H9 (cell line): Measurements from ENCODE around the gene RSPRY1. TPM values are rescaled to one million over a fixed set of nuclear protein-coding genes. Genes with fewer than 3 reads are reported as not detected.

Source experiments
- DNase-seq: peaks from one replicate; pipeline ENCODE4 v3.0.0-alpha.2; 2017
- H2AFZ ChIP-seq: one replicate; pipeline ENCODE4 v1.6.1; 2013; ENCODE audit warnings: mild to moderate bottlenecking, low read length, control low read depth, moderate library complexity
- H2AK5ac ChIP-seq: 2 replicates; pipeline ENCODE4 v1.6.1; 2013; ENCODE audit warnings: low read length, control low read depth, mixed read lengths; ENCODE audit not compliant: insufficient read length
- H2BK120ac ChIP-seq: one replicate; pipeline ENCODE4 v1.6.1; 2013; ENCODE audit warnings: low read depth, mild to moderate bottlenecking, low read length, control low read depth, inconsistent platforms; ENCODE audit not compliant: poor library complexity, severe bottlenecking
- H2BK12ac ChIP-seq: 2 replicates; pipeline ENCODE4 v1.6.1; 2013; ENCODE audit warnings: low read length, control low read depth, mixed read lengths, low read depth; ENCODE audit not compliant: insufficient read length
- H2BK15ac ChIP-seq: 2 replicates; pipeline ENCODE4 v1.6.1; 2013; ENCODE audit warnings: low read depth, low read length, control low read depth
- H2BK20ac ChIP-seq: one replicate; pipeline ENCODE4 v1.6.1; 2013; ENCODE audit warnings: low read depth, mild to moderate bottlenecking, low read length, control low read depth, inconsistent platforms; ENCODE audit not compliant: poor library complexity, severe bottlenecking
- H2BK5ac ChIP-seq: 2 replicates; pipeline ENCODE4 v1.6.1; 2013; ENCODE audit warnings: low read length, control low read depth, mixed read lengths; ENCODE audit not compliant: insufficient read length
- H3K14ac ChIP-seq: 2 replicates; pipeline ENCODE4 v1.6.1; 2013; ENCODE audit warnings: low read length, control low read depth; ENCODE audit not compliant: insufficient read depth
- H3K18ac ChIP-seq: 2 replicates; pipeline ENCODE4 v1.6.1; 2013; ENCODE audit warnings: low read depth, mild to moderate bottlenecking, mixed read lengths, low read length, control low read depth; ENCODE audit not compliant: insufficient read length
- H3K23ac ChIP-seq: 2 replicates; pipeline ENCODE4 v1.6.1; 2013; ENCODE audit warnings: low read length, control low read depth, mixed read lengths, low read depth; ENCODE audit not compliant: insufficient read length
- H3K23me2 ChIP-seq: 2 replicates; pipeline ENCODE4 v1.6.1; 2013; ENCODE audit warnings: low read depth, mild to moderate bottlenecking, mixed read lengths, low read length, control low read depth; ENCODE audit not compliant: insufficient read length, poor library complexity, severe bottlenecking
- H3K27ac ChIP-seq: 2 replicates; pipeline ENCODE4 v1.5.1; 2013; ENCODE audit warnings: low read length, control low read depth, mixed read lengths, low read depth; ENCODE audit not compliant: insufficient read length
- H3K27me3 ChIP-seq: 2 replicates; pipeline ENCODE4 v1.6.1; 2013; ENCODE audit warnings: low read length, control low read depth, inconsistent platforms; ENCODE audit not compliant: insufficient read depth
- H3K4ac ChIP-seq: 2 replicates; pipeline ENCODE4 v1.6.1; 2013; ENCODE audit warnings: low read depth, mild to moderate bottlenecking, control low read depth, inconsistent platforms, low read length, moderate library complexity
- H3K4me1 ChIP-seq: 2 replicates; pipeline ENCODE4 v1.6.1; 2013; ENCODE audit warnings: low read length, control low read depth, inconsistent platforms; ENCODE audit not compliant: insufficient read depth
- H3K4me2 ChIP-seq: 2 replicates; pipeline ENCODE4 v1.6.1; 2013; ENCODE audit warnings: low read length, control low read depth, mixed read lengths; ENCODE audit not compliant: insufficient read length, insufficient read depth
- H3K56ac ChIP-seq: 2 replicates; pipeline ENCODE4 v1.6.1; 2013; ENCODE audit warnings: low read depth, mild to moderate bottlenecking, mixed read lengths, low read length, control low read depth; ENCODE audit not compliant: insufficient read length
- H3K79me1 ChIP-seq: 2 replicates; pipeline ENCODE4 v1.6.1; 2013; ENCODE audit warnings: low read depth, mild to moderate bottlenecking, moderate library complexity, low read length, control low read depth, inconsistent platforms; ENCODE audit not compliant: insufficient read depth, poor library complexity, severe bottlenecking
- H3K79me2 ChIP-seq: 2 replicates; pipeline ENCODE4 v1.6.1; 2013; ENCODE audit warnings: low read length, control low read depth, inconsistent platforms; ENCODE audit not compliant: insufficient read depth
- H3K9ac ChIP-seq: 2 replicates; pipeline ENCODE4 v1.6.1; 2013; ENCODE audit warnings: low read length, control low read depth, mixed read lengths; ENCODE audit not compliant: insufficient read length; ENCODE audit errors: extremely low read depth
- H3K9me3 ChIP-seq: one replicate; pipeline ENCODE4 v1.6.1; 2013; ENCODE audit warnings: low read depth, low read length, inconsistent platforms; ENCODE audit not compliant: control insufficient read depth
- H3T11ph ChIP-seq: one replicate; pipeline ENCODE4 v1.6.1; 2013; ENCODE audit warnings: mild to moderate bottlenecking, low read length, control low read depth, inconsistent platforms
- H4K20me1 ChIP-seq: one replicate; pipeline ENCODE4 v1.6.1; 2013; ENCODE audit not compliant: control insufficient read depth, insufficient read length, insufficient read depth
- H4K5ac ChIP-seq: 2 replicates; pipeline ENCODE4 v1.6.1; 2013; ENCODE audit warnings: low read depth, mild to moderate bottlenecking, mixed read lengths, low read length, control low read depth; ENCODE audit not compliant: insufficient read length
- H4K8ac ChIP-seq: replicated peaks from 2 replicates; pipeline ENCODE4 v1.6.1; 2013; ENCODE audit warnings: low read length, control low read depth, mixed read lengths, low read depth; ENCODE audit not compliant: insufficient read length
- H4K91ac ChIP-seq: 2 replicates; pipeline ENCODE4 v1.6.1; 2013; ENCODE audit warnings: low read depth, mild to moderate bottlenecking, moderate library complexity, mixed read lengths, low read length, control low read depth; ENCODE audit not compliant: insufficient read length
- H3K27ac Mint-ChIP-seq, 3 experiments: 2 replicates in 2 of 3; 3 replicates in 1 of 3; pipeline ENCODE4 v1.8.0; 2020 to 2021; ENCODE audit warnings: mixed read lengths in 3 of 3, mild to moderate bottlenecking in 1 of 3, moderate library complexity in 1 of 3
- H3K27me3 Mint-ChIP-seq: 2 replicates; pipeline ENCODE4 v1.8.0; 2021; ENCODE audit warnings: low read depth, mild to moderate bottlenecking, moderate library complexity, mixed read lengths
- H3K36me3 Mint-ChIP-seq, 3 experiments: 2 replicates in 2 of 3; 3 replicates in 1 of 3; pipeline ENCODE4 v1.8.0; 2020 to 2021; ENCODE audit warnings: low read depth in 3 of 3, mixed read lengths in 3 of 3; ENCODE audit not compliant: insufficient read depth in 1 of 3
- H3K4me1 Mint-ChIP-seq, 2 experiments: 2 replicates each; pipeline ENCODE4 v1.8.0; 2020; ENCODE audit warnings: mixed read lengths in 2 of 2
- H3K4me3 Mint-ChIP-seq, 2 experiments: 2 replicates in 1 of 2; 3 replicates in 1 of 2; pipeline ENCODE4 v1.8.0; 2020 to 2021; ENCODE audit warnings: mild to moderate bottlenecking in 2 of 2, mixed read lengths in 2 of 2, moderate library complexity in 1 of 2
- H3K9me3 Mint-ChIP-seq, 2 experiments: 2 replicates in 1 of 2; 3 replicates in 1 of 2; pipeline ENCODE4 v1.8.0; 2020; ENCODE audit warnings: mild to moderate bottlenecking in 2 of 2, mixed read lengths in 2 of 2, moderate library complexity in 1 of 2
- WGBS: extraction: QIAGEN DNeasy Blood & Tissue Kit; methylation state at CpG from one replicate; pipeline ENCODE4 v1.1.7; 2013; ENCODE audit warnings: missing lambda C conversion rate, low lambda C conversion rate, mixed read lengths; ENCODE audit not compliant: insufficient read length; ENCODE audit errors: extremely low coverage; 5-methylcytosine and 5-hydroxymethylcytosine counted together
- total RNA-seq: library from RNA; stranded (reverse); gene quantifications from 2 replicates; pipeline ENCODE4 v1.2.1, GENCODE V29; 2021
- TF ChIP-seq, protein P1 (sequence below): fragments of 200-600 bp; sonication (generic); conservative IDR thresholded peaks from 3 replicates; pipeline ENCODE4 v1.8.0; 2021; ENCODE audit warnings: antibody characterized with exemption, mild to moderate bottlenecking

The RSPRY1 gene
- total RNA-seq, 1 experiment from 2014 or later, result 36.1 TPM

DNA sequence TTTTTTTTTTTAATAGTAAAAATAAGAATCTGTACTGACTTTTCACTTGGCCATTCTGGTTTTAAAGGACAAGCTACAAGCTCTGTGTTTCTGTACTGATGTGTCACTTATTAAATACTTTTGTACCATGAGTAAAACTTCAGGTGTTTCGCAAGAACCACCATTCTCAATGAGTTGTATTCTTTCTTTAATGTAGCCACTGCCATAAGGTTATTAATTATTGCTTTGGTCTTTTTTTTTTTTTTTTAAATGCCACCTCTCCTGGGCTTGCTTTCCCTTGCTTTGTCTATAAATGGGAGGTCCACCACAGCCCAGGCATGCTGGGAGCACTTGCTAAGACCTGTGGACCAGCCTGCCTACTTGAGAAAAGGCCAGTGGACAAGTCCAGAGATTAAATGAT lies 67.3 kb downstream of the RSPRY1 start:
- H2BK12ac ChIP-seq, result no peak overlapping the region
- no peak overlapping the region for H2AFZ ChIP-seq
- no peaks in the 10 kb centered on the region for H4K20me1 ChIP-seq
- H3K18ac ChIP-seq, result no peak overlapping the region
- H3K4me1 ChIP-seq, result no peaks in the 10 kb centered on the region
- no peak overlapping the region for H4K91ac ChIP-seq
- TF ChIP-seq, protein P1, sequence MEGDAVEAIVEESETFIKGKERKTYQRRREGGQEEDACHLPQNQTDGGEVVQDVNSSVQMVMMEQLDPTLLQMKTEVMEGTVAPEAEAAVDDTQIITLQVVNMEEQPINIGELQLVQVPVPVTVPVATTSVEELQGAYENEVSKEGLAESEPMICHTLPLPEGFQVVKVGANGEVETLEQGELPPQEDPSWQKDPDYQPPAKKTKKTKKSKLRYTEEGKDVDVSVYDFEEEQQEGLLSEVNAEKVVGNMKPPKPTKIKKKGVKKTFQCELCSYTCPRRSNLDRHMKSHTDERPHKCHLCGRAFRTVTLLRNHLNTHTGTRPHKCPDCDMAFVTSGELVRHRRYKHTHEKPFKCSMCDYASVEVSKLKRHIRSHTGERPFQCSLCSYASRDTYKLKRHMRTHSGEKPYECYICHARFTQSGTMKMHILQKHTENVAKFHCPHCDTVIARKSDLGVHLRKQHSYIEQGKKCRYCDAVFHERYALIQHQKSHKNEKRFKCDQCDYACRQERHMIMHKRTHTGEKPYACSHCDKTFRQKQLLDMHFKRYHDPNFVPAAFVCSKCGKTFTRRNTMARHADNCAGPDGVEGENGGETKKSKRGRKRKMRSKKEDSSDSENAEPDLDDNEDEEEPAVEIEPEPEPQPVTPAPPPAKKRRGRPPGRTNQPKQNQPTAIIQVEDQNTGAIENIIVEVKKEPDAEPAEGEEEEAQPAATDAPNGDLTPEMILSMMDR, result no peak
- no peak overlapping the region for H2BK5ac ChIP-seq
- H3K9ac ChIP-seq, result no peak overlapping the region
- H2BK120ac ChIP-seq, result no peak overlapping the region
- no peak overlapping the region for H2AK5ac ChIP-seq
- H2BK15ac ChIP-seq, result no peak overlapping the region
- no peak overlapping the region for H3K27ac Mint-ChIP-seq
- H3K4me3 Mint-ChIP-seq, result no peak overlapping the region
- H3K27ac ChIP-seq, result no peak overlapping the region
- H3K23me2 ChIP-seq, result no peaks in the 10 kb centered on the region
- H3K36me3 Mint-ChIP-seq, result peaks cover 10 to 19% (median 13%) of the 10 kb centered on the region in 3 experiments
- H3K23ac ChIP-seq, result no peak overlapping the region
- H3T11ph ChIP-seq, result no peak overlapping the region
- H3K27me3 Mint-ChIP-seq, result no peaks in the 10 kb centered on the region; the same call in 1 of the 2 replicates
- no peaks in the 10 kb centered on the region for H3K4me1 Mint-ChIP-seq
- no peak overlapping the region for H2BK20ac ChIP-seq
- H3K27me3 ChIP-seq, result no peaks in the 10 kb centered on the region
- H4K5ac ChIP-seq, result no peak overlapping the region
- peaks cover 0 to 4% of the 10 kb centered on the region in 2 experiments; a peak in 2 of 5 replicates for H3K9me3 Mint-ChIP-seq
- H3K56ac ChIP-seq, result no peak overlapping the region
- H3K9me3 ChIP-seq, result peaks cover 6% of the 10 kb centered on the region
- no peak for DNase-seq
- H3K4me2 ChIP-seq, result no peak overlapping the region
- H4K8ac ChIP-seq, result no peak overlapping the region
- H3K14ac ChIP-seq, result no peak overlapping the region
- no peaks in the 10 kb centered on the region for H3K79me1 ChIP-seq
- no peak overlapping the region for H3K4ac ChIP-seq
- WGBS, result no CpG with 5 or more reads among the region's 1 CpG
- H3K79me2 ChIP-seq, result no peaks in the 10 kb centered on the region
